Left lung (tissue), 10 donors: Measurements from ENCODE around the gene AMZ1. TPM values are rescaled to one million over a fixed set of nuclear protein-coding genes. Genes with fewer than 3 reads are reported as not detected.
"Not testable (repeated sequence)": the region's sequence is repeated elsewhere in the genome, so short reads cannot be mapped to it uniquely, and the experiment has no call there.

Experiments
- ATAC-seq: fragments of 200-7000 bp; cut with Tn5 transposase; one replicate; pipeline ENCODE4 v1.9.1; 2020; ENCODE audit warnings: moderate library complexity
- DNase-seq, 4 donors: peaks; one replicate each; pipeline ENCODE4 v3.0.0-alpha.2; 2013 to 2020
- H3K27ac ChIP-seq, 2 donors: fragments of 200-600 bp; sonication (generic) in 1 of 2; one replicate each; pipeline versions ENCODE4 v1.5.0 to v1.8.0; 2020 to 2021
- H3K27me3 ChIP-seq, 2 donors: fragments of 200-600 bp; sonication (generic) in 1 of 2; one replicate each; pipeline versions ENCODE4 v1.5.0 to v1.8.0; 2020 to 2021
- H3K36me3 ChIP-seq, 2 donors: fragments of 200-600 bp; sonication (generic) in 1 of 2; one replicate each; pipeline versions ENCODE4 v1.5.0 to v1.8.0; 2020 to 2021
- H3K4me1 ChIP-seq, 2 donors: fragments of 200-600 bp; one replicate each; pipeline ENCODE4 v1.8.0; 2021
- H3K4me3 ChIP-seq, 2 donors: fragments of 200-600 bp; sonication (generic) in 1 of 2; one replicate each; pipeline versions ENCODE4 v1.5.0 to v1.8.0; 2020 to 2021; ENCODE audit warnings: mild to moderate bottlenecking in 1 of 2
- H3K9me3 ChIP-seq, 2 donors: fragments of 200-600 bp; sonication (generic) in 1 of 2; one replicate each; pipeline versions ENCODE4 v1.5.0 to v1.8.0; 2020 to 2021
- CTCF ChIP-seq, 2 donors: fragments of 200-600 bp; sonication (generic) in 1 of 2; IDR thresholded peaks; one replicate each; pipeline versions ENCODE4 v1.5.0 to v1.8.0; 2021; ENCODE audit warnings: antibody characterized with exemption in 2 of 2
- intact Hi-C, 2 donors: fragments of 100-400 bp; cut with DNase I; formaldehyde crosslinking; loops; one replicate each; pipeline versions ENCODE4 v1.11.2 to v1.14.2; 2022
- polyA plus RNA-seq, 6 donors: library from polyadenylated mRNA; unstranded; fragments of 120-200 nt; gene quantifications; one replicate each; pipeline ENCODE4 v1.2.1, GENCODE V29; 2013; ENCODE audit not compliant: insufficient read length in 6 of 6
- total RNA-seq, 2 donors: library from RNA; stranded (reverse); fragmentation: NEBNext Ultra II Directional; extraction: Animal tissue kit (Norgen Biotek cat#: 25700); gene quantifications; one replicate each; pipeline ENCODE4 v1.2.1, GENCODE V29; 2021
- donor health status: DM: no; HTN: yes; CAD: no.
- donor health status: DM: no; HTN: no; CAD: no.

AMZ1 gene
- total and polyA plus RNA-seq, 8 donors: 0.13 to 1.7 (median 0.71) TPM

- H3K4me1 ChIP-seq: peaks cover 3 to 22% of the 10 kb centered on the region in 2 donors
- H3K27ac ChIP-seq: no peak overlapping the region
- intact Hi-C loops: no loop called here
- H3K4me3 ChIP-seq: no peak overlapping the region
- DNase-seq (no peak), ATAC-seq (no peak)
- H3K36me3 ChIP-seq: no peaks in the 10 kb centered on the region
- H3K27me3 ChIP-seq: peaks cover 23 to 48% of the 10 kb centered on the region in 2 donors
- no peak for TF ChIP-seq CTCF (IDR thresholded peaks at IDR 0.05)
- no peaks in the 10 kb centered on the region for H3K9me3 ChIP-seq
Observed at GRCh38 chr7:2691011-2691707, 3.2 kb downstream of the AMZ1 start.

- H3K4me3 ChIP-seq, H3K36me3 ChIP-seq, DNase-seq, intact Hi-C loops, H3K27ac ChIP-seq, H3K9me3 ChIP-seq, ATAC-seq: not testable (repeated sequence)
- peaks cover 3 to 22% of the 10 kb centered on the region in 2 donors for H3K4me1 ChIP-seq
- H3K27me3 ChIP-seq: peaks cover 21 to 42% of the 10 kb centered on the region in 2 donors
Observed at GRCh38 chr7:2691932-2692439, 4.0 kb downstream of the AMZ1 start.

- Histone ChIP-seq H3K4me1 (peaks cover 3 to 20% of the 10 kb centered on the region in 2 donors), H3K9me3 (no peaks in the 10 kb centered on the region), H3K27me3 (peaks cover 16 to 41% of the 10 kb centered on the region in 2 donors), H3K27ac (no peak overlapping the region), H3K4me3 (no peak overlapping the region), H3K36me3 (no peaks in the 10 kb centered on the region)
- no peak for ATAC-seq
- no peak for TF ChIP-seq CTCF (IDR thresholded peaks at IDR 0.05)
- intact Hi-C loops: no loop called here
- DNase-seq: no peak
Observed at GRCh38 chr7:2692543-2692942, 4.5 kb downstream of the AMZ1 start.

GRCh38 chr7:2693420-2694121 lies 5.6 kb downstream of the AMZ1 start:
- H3K4me1 ChIP-seq, H3K36me3 ChIP-seq, H3K27ac ChIP-seq, H3K9me3 ChIP-seq, DNase-seq, H3K4me3 ChIP-seq, intact Hi-C loops: not testable (repeated sequence)
- H3K27me3 ChIP-seq: peaks cover 5 to 36% of the 10 kb centered on the region in 2 donors
- ATAC-seq: peak; percentile 58

GRCh38 chr7:2694122-2694436 lies 6.1 kb downstream of the AMZ1 start:
- DNase-seq, H3K36me3 ChIP-seq, H3K9me3 ChIP-seq, ATAC-seq, H3K4me3 ChIP-seq, H3K27ac ChIP-seq, H3K4me1 ChIP-seq, intact Hi-C loops: not testable (repeated sequence)
- peaks cover under 1 to 36% of the 10 kb centered on the region in 2 donors for H3K27me3 ChIP-seq

- no peaks in the 10 kb centered on the region for H3K4me1 ChIP-seq
- H3K36me3 ChIP-seq: no peaks in the 10 kb centered on the region
- no peak overlapping the region for H3K4me3 ChIP-seq
- ATAC-seq (no peak), DNase-seq (no peak)
- intact Hi-C loops: no loop called here
- no peak for TF ChIP-seq CTCF (IDR thresholded peaks at IDR 0.05)
- H3K27me3 ChIP-seq: peaks cover 0 to 26% of the 10 kb centered on the region in 2 donors
- no peaks in the 10 kb centered on the region for H3K9me3 ChIP-seq
- H3K27ac ChIP-seq: no peak overlapping the region
Observed at GRCh38 chr7:2698581-2699288, 10.7 kb downstream of the AMZ1 start.
